Smooth muscle cell of the brain vasculature (primary cell): ENCODE measurements around the gene COMT.

Experiments
- DNase-seq: peaks from one replicate; pipeline ENCODE4 v3.0.0-alpha.2; 2012; ENCODE audit warnings: low read depth, low spot score

COMT gene

GRCh38 chr22:20011123-20011992 lies 69.8 kb downstream of the COMT start:
- DNase-seq = no peak

GRCh38 chr22:20011993-20012740 lies 70.6 kb downstream of the COMT start:
- DNase-seq = no peak

GRCh38 chr22:20012741-20013331 lies 71.3 kb downstream of the COMT start:
- DNase-seq = no peak

GRCh38 chr22:20013382-20013871 lies 71.9 kb downstream of the COMT start:
- DNase-seq = no peak

- no peak for DNase-seq
Observed at GRCh38 chr22:20014526-20015186, 73.1 kb downstream of the COMT start.

GRCh38 chr22:20015187-20015625 lies 73.6 kb downstream of the COMT start:
- DNase-seq = no peak

- DNase-seq = no peak
Observed at GRCh38 chr22:20015971-20016733, 74.6 kb downstream of the COMT start.

- peak; percentile 52 for DNase-seq
Observed at GRCh38 chr22:20016734-20017621, 75.4 kb downstream of the COMT start, which contains the start of gene ARVCF. ARVCF (minus strand) TSS chr22:20016823; CDS start chr22:19990794, 26,029 bp downstream.

- no peak for DNase-seq
Observed at GRCh38 chr22:20017622-20017958, 76.0 kb downstream of the COMT start.

- no peak for DNase-seq
Observed at GRCh38 chr22:20018001-20018400, 76.4 kb downstream of the COMT start.
